H1 (cell line): ENCODE data around the gene PSMB5. TPM values are rescaled to one million over a fixed set of nuclear protein-coding genes. Genes with fewer than 3 reads are reported as not detected.

Experiments used
- CBX8 ChIP-seq: fragments of 300-800, 300-1000 bp; sonication (generic); IDR thresholded peaks from 2 replicates; pipeline ENCODE4 v1.7.1; 2016; ENCODE audit warnings: low read depth, low read length, borderline replicate concordance
- CEBPB ChIP-seq: IDR thresholded peaks from 2 replicates; pipeline ENCODE4 v1.6.1; 2012; ENCODE audit warnings: low read depth, low read length
- CREB1 ChIP-seq: IDR thresholded peaks from 2 replicates; pipeline ENCODE4 v1.6.1; 2012; ENCODE audit warnings: inconsistent platforms
- CTBP2 ChIP-seq: IDR thresholded peaks from 2 replicates; pipeline ENCODE4 v1.7.0; 2011; ENCODE audit warnings: borderline replicate concordance, mild to moderate bottlenecking, moderate library complexity, mixed read lengths, low read length; ENCODE audit not compliant: insufficient read depth, insufficient read length
- EGR1 ChIP-seq: IDR thresholded peaks from 2 replicates; pipeline ENCODE4 v1.6.1; 2011; ENCODE audit warnings: low read depth, low read length, borderline replicate concordance
- GABPA ChIP-seq: IDR thresholded peaks from 2 replicates; pipeline ENCODE4 v1.6.1; 2011; ENCODE audit warnings: mild to moderate bottlenecking, low read length, moderate library complexity, borderline replicate concordance; ENCODE audit not compliant: insufficient read depth
- GTF2F1 ChIP-seq: IDR thresholded peaks from 2 replicates; pipeline ENCODE4 v1.6.1; 2012; ENCODE audit warnings: low read depth, low read length, improper control_type of control experiment, borderline replicate concordance
- PHF8 ChIP-seq: fragments of 200-600 bp; sonication (generic); conservative IDR thresholded peaks from 2 replicates; pipeline ENCODE4 v1.7.1; 2012; ENCODE audit warnings: low read depth, mild to moderate bottlenecking, inconsistent platforms, low read length, moderate library complexity
- POLR2A ChIP-seq, 2 experiments: IDR thresholded peaks; 1 replicate in 1 of 2; 2 replicates in 1 of 2; pipeline ENCODE4 v1.6.1; 2011; ENCODE audit warnings: low read depth in 2 of 2, low read length in 2 of 2, mild to moderate bottlenecking in 2 of 2; ENCODE audit errors: control extremely low read depth in 1 of 2
- POLR2AphosphoS5 ChIP-seq: IDR thresholded peaks from 2 replicates; pipeline ENCODE4 v1.6.1; 2011; ENCODE audit warnings: low read depth, low read length
- RBBP5 ChIP-seq: IDR thresholded peaks from 2 replicates; pipeline ENCODE4 v1.7.1; 2012; ENCODE audit warnings: low read depth, mild to moderate bottlenecking, inconsistent platforms, low read length, moderate library complexity, borderline replicate concordance
- RFX5 ChIP-seq: IDR thresholded peaks from 2 replicates; pipeline ENCODE4 v1.6.1; 2011; ENCODE audit warnings: low read depth, low read length, improper control_type of control experiment, borderline replicate concordance
- RNF2 ChIP-seq: fragments of 200-900, 300-1000 bp; sonication (generic); IDR thresholded peaks from 2 replicates; pipeline ENCODE4 v1.7.1; 2016; ENCODE audit warnings: borderline replicate concordance, low read depth, mild to moderate bottlenecking, antibody characterized with exemption, low read length; ENCODE audit not compliant: poor library complexity, severe bottlenecking; ENCODE audit errors: missing control alignments
- SIN3A ChIP-seq, 2 experiments: IDR thresholded peaks in 1 of 2; conservative IDR thresholded peaks in 1 of 2; 2 replicates each; pipeline ENCODE4 v1.6.1; 2011 to 2012; ENCODE audit warnings: low read length in 2 of 2, improper control_type of control experiment in 1 of 2, low read depth in 1 of 2, mild to moderate bottlenecking in 1 of 2
- SP4 ChIP-seq: IDR thresholded peaks from 2 replicates; pipeline ENCODE4 v1.6.1; 2012; ENCODE audit warnings: low read length, inconsistent platforms
- TAF1 ChIP-seq: IDR thresholded peaks from 2 replicates; pipeline ENCODE4 v1.6.1; 2011; ENCODE audit warnings: mild to moderate bottlenecking, low read depth, low read length
- TAF7 ChIP-seq: optimal IDR thresholded peaks from 2 replicates; pipeline ENCODE3; 2011; ENCODE audit warnings: low read depth, mild to moderate bottlenecking, inconsistent platforms, low read length, moderate library complexity, borderline replicate concordance
- TCF12 ChIP-seq: IDR thresholded peaks from 2 replicates; pipeline ENCODE4 v1.6.1; 2011; ENCODE audit warnings: low read depth, mild to moderate bottlenecking, low read length
- USF2 ChIP-seq: IDR thresholded peaks from 2 replicates; pipeline ENCODE4 v1.6.1; 2011; ENCODE audit warnings: low read length, improper control_type of control experiment
- YY1 ChIP-seq: IDR thresholded peaks from 2 replicates; pipeline ENCODE4 v1.6.1; 2011; ENCODE audit warnings: low read depth, mild to moderate bottlenecking, low read length
- ZNF274 ChIP-seq: IDR thresholded peaks from 2 replicates; pipeline ENCODE4 v1.7.0; 2012; ENCODE audit warnings: low read length, borderline replicate concordance; ENCODE audit errors: extremely low read depth
- polyA plus RNA-seq, 7 experiments: library from polyadenylated mRNA; depleted of rRNA in 3 of 7; stranded (reverse) in 5 of 7; unstranded in 2 of 7; fragments of >200 nt in 5 of 7; fragments of 200-250 nt in 2 of 7; gene quantifications; 1 replicate in 5 of 7; 2 replicates in 1 of 7; 4 replicates in 1 of 7; pipeline versions ENCODE4 v1.2.1 to v1.2.3, GENCODE V29; 2011 to 2013; ENCODE audit warnings: missing spikeins in 2 of 7, mixed read lengths in 2 of 7
- total RNA-seq: library from RNA; stranded (reverse); fragmentation: NEBNext Ultra II Directional; extraction: Animal tissue kit (Norgen Biotek cat#: 25700); gene quantifications from 2 replicates; pipeline ENCODE4 v1.2.1, GENCODE V29; 2021
- TF ChIP-seq, protein P1 (sequence below): IDR thresholded peaks from 2 replicates; pipeline ENCODE4 v1.6.1; 2012; ENCODE audit warnings: inconsistent platforms

The PSMB5 gene
- total and polyA plus RNA-seq, 2 of the 8 experiments (the other 6 are each of a cell fraction or from before 2014, with no cell fraction given): 254 to 510 TPM

GRCh38 chr14:23009939-23010726 is 24.6 kb downstream of the PSMB5 start, which contains the start of gene C14orf93 (continued):
- no peak for TF ChIP-seq USF2
- TF ChIP-seq YY1: no peak
- TF ChIP-seq GTF2F1: no peak
- no peak for TF ChIP-seq RFX5
- TF ChIP-seq SP4: no peak
- no peak for TF ChIP-seq EGR1
- TF ChIP-seq SIN3A (conservative IDR thresholded peaks at IDR 0.05 in 1 of 2, IDR thresholded peaks at IDR 0.05 in 1 of 2; ENCODE audit: low read depth in 1 of 2, low read length in 2 of 2): no peak
- TF ChIP-seq TAF7: no peak
- TF ChIP-seq POLR2A (IDR thresholded peaks at IDR 0.05; ENCODE audit: control extremely low read depth in 1 of 2, low read depth in 2 of 2, low read length in 2 of 2): peak in 1 of 2 experiments; percentile 51; a peak in 1 of 3 replicates
- TF ChIP-seq POLR2AphosphoS5: no peak
- no peak for TF ChIP-seq CREB1
- TF ChIP-seq TAF1: peak; percentile 52; the same call in 1 of the 2 replicates
- TF ChIP-seq CBX8: no peak
- TF ChIP-seq GABPA: no peak
- TF ChIP-seq ZNF274: no peak
- no peak for TF ChIP-seq CTBP2
- 0 out of 2 replicates have a peak, but pooled peaks have one; percentile 48 for TF ChIP-seq PHF8
- TF ChIP-seq RBBP5: peak; percentile 49; the same call in 1 of the 2 replicates
- TF ChIP-seq, protein P1, sequence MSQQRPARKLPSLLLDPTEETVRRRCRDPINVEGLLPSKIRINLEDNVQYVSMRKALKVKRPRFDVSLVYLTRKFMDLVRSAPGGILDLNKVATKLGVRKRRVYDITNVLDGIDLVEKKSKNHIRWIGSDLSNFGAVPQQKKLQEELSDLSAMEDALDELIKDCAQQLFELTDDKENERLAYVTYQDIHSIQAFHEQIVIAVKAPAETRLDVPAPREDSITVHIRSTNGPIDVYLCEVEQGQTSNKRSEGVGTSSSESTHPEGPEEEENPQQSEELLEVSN: no peak
- TF ChIP-seq CEBPB: no peak
- no peak for TF ChIP-seq TCF12
- TF ChIP-seq RNF2: no peak
